Progenitor cell of endocrine pancreas (in vitro differentiated cells): Measurements from ENCODE around the gene HSPA12B. TPM values are rescaled to one million over a fixed set of nuclear protein-coding genes. Genes with fewer than 3 reads are reported as not detected.

Experiments used
- DNase-seq: peaks from one replicate; pipeline ENCODE4 v3.0.0; 2021; ENCODE audit warnings: low spot score; ENCODE audit not compliant: unreplicated experiment
- H3K27ac Mint-ChIP-seq: 2 replicates; pipeline ENCODE4 v1.8.0; 2021; ENCODE audit warnings: mild to moderate bottlenecking, moderate library complexity, mixed read lengths
- H3K27me3 Mint-ChIP-seq: 2 replicates; pipeline ENCODE4 v1.8.0; 2021; ENCODE audit warnings: mixed read lengths
- H3K36me3 Mint-ChIP-seq: 2 replicates; pipeline ENCODE4 v1.8.0; 2022; ENCODE audit warnings: mixed read lengths; ENCODE audit not compliant: insufficient read depth
- H3K4me1 Mint-ChIP-seq: 2 replicates; pipeline ENCODE4 v1.8.0; 2021; ENCODE audit warnings: low read depth, mixed read lengths
- H3K4me3 Mint-ChIP-seq: 2 replicates; pipeline ENCODE4 v1.8.0; 2021; ENCODE audit warnings: low read depth, mild to moderate bottlenecking, moderate library complexity, mixed read lengths
- H3K9me3 Mint-ChIP-seq: 2 replicates; pipeline ENCODE4 v1.8.0; 2021; ENCODE audit warnings: low read depth, mixed read lengths
- CTCF ChIP-seq: fragments of 200-600 bp; sonication (generic); IDR thresholded peaks from one replicate; pipeline ENCODE4 v1.5.0; 2021; ENCODE audit warnings: antibody characterized with exemption, mild to moderate bottlenecking; ENCODE audit not compliant: unreplicated experiment
- total RNA-seq: library from RNA; stranded (reverse); gene quantifications from 2 replicates; pipeline ENCODE4 v1.2.1, GENCODE V29; 2021

The HSPA12B gene
- total RNA-seq, 1 donor from 2014 or later: not detected

DNA sequence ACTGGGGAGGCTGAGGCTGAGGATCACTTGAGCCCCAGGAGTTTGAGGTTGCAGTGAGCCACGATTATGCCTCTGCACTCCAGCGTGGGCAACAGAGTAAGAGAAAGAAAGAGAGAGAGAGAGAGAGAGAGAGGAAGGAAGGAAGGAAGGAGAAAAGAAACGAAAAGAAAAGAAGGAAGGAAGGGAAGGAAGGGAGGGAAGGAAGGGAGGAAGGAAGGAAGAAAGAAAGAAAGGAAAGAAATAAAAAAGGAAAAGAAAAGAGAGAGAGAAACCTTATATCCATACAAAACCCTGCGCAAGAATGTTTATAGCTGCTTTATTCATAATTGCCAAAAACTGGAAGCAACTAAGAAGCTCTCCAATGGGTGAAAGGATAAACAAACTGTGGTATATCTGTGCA, 8.1 kb upstream of the HSPA12B start:
- Mint-ChIP-seq H3K9me3 (no peaks in the 10 kb centered on the region), H3K4me3 (no peak overlapping the region), H3K36me3 (no peaks in the 10 kb centered on the region), H3K27me3 (peaks cover 53% of the 10 kb centered on the region), H3K27ac (no peak overlapping the region), H3K4me1 (no peaks in the 10 kb centered on the region)
- DNase-seq: no peak
- no peak for TF ChIP-seq CTCF

- H3K4me1 Mint-ChIP-seq: no peaks in the 10 kb centered on the region
- no peak for DNase-seq
- peaks cover 55% of the 10 kb centered on the region for H3K27me3 Mint-ChIP-seq
- no peak overlapping the region for H3K27ac Mint-ChIP-seq
- no peaks in the 10 kb centered on the region for H3K9me3 Mint-ChIP-seq
- no peaks in the 10 kb centered on the region for H3K36me3 Mint-ChIP-seq
- no peak for TF ChIP-seq CTCF
- H3K4me3 Mint-ChIP-seq: no peak overlapping the region
Observed at GRCh38 chr20:3727401-3728021, 5.0 kb upstream of the HSPA12B start.

GRCh38 chr20:3728354-3728753, 4.1 kb upstream of the HSPA12B start:
- no peak for TF ChIP-seq CTCF
- DNase-seq: no peak
- no peaks in the 10 kb centered on the region for H3K9me3 Mint-ChIP-seq
- no peaks in the 10 kb centered on the region for H3K36me3 Mint-ChIP-seq
- H3K27ac Mint-ChIP-seq: no peak overlapping the region
- no peaks in the 10 kb centered on the region for H3K4me1 Mint-ChIP-seq
- no peak overlapping the region for H3K4me3 Mint-ChIP-seq
- peaks cover 59% of the 10 kb centered on the region for H3K27me3 Mint-ChIP-seq

DNA sequence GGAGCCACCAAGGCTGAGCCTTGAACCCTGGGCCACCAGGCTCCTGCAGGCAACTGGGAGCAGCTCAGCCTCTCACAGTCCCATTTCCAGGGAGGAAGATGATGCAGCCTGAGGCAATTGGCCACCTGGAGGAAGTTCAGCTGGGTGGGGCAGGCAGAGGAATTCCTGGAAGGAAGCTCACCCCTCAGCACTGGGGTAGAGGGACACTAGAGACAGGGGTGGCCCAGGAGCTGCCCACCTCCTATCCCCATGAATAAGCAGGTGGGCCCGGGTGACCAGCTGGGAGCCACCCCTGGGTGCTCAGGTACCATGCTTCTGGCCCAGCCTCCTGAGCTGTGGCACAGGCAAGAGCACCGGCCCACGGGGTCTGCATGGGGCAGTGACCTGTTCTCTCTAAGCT, 3.6 kb upstream of the HSPA12B start:
- no peaks in the 10 kb centered on the region for H3K9me3 Mint-ChIP-seq
- peaks cover 64% of the 10 kb centered on the region for H3K27me3 Mint-ChIP-seq
- H3K4me3 Mint-ChIP-seq: no peak overlapping the region
- H3K4me1 Mint-ChIP-seq: no peaks in the 10 kb centered on the region
- H3K36me3 Mint-ChIP-seq: no peaks in the 10 kb centered on the region
- no peak for TF ChIP-seq CTCF
- H3K27ac Mint-ChIP-seq: no peak overlapping the region
- DNase-seq: no peak

GRCh38 chr20:3729378-3729777, 3.1 kb upstream of the HSPA12B start:
- Mint-ChIP-seq H3K4me3 (no peak overlapping the region), H3K36me3 (no peaks in the 10 kb centered on the region), H3K9me3 (no peaks in the 10 kb centered on the region), H3K27ac (no peak overlapping the region), H3K27me3 (peaks cover 61% of the 10 kb centered on the region), H3K4me1 (no peaks in the 10 kb centered on the region)
- no peak for TF ChIP-seq CTCF
- no peak for DNase-seq
